Panc1 (cell line): ENCODE results near the gene TMEM203. TPM values are rescaled to one million over a fixed set of nuclear protein-coding genes. Genes with fewer than 3 reads are reported as not detected.

Experiments used
- ATAC-seq: fragments of 200-7000 bp; cut with Tn5 transposase; 2 replicates; pipeline ENCODE4 v1.9.1; 2020; ENCODE audit warnings: mild to moderate bottlenecking, moderate library complexity
- BruUV-seq: library from RNA; stranded (reverse); fragments of 400-500 nt; replicated peaks from 2 replicates; lab custom pipeline; 2021; lab: Mats Ljungman, UMichigan
- CTCF ChIA-PET: fragments of 300-600 bp; sonication (Branson Sonifier 250); formaldehyde crosslinking; loops from one replicate; lab custom pipeline; 2022; ENCODE audit warnings: antibody characterized with exemption; lab: Charles Lee
- POLR2A ChIA-PET: fragments of 300-600 bp; sonication (Branson Sonifier 250); formaldehyde crosslinking; loops from one replicate; lab custom pipeline; 2022; ENCODE audit warnings: antibody characterized with exemption; lab: Charles Lee
- DNase-seq: peaks from one replicate; pipeline ENCODE4 v3.0.0-alpha.2; 2010; ENCODE audit warnings: low read depth, low spot score
- H3K27ac ChIP-seq: 2 replicates; pipeline ENCODE4 v1.5.1; 2011; ENCODE audit warnings: mild to moderate bottlenecking, low read length, inconsistent platforms
- H3K27me3 ChIP-seq: fragments of 200-500 bp; sonication (Bioruptor generic); 2 replicates; pipeline ENCODE4 v1.6.0; 2014; ENCODE audit warnings: low read length, inconsistent platforms; ENCODE audit not compliant: control insufficient read depth, insufficient read depth
- H3K36me3 ChIP-seq: fragments of 200-500 bp; sonication (Bioruptor generic); 2 replicates; pipeline ENCODE4 v1.5.1; 2014; ENCODE audit warnings: inconsistent platforms, mild to moderate bottlenecking, low read length, moderate library complexity; ENCODE audit not compliant: control insufficient read depth, insufficient read depth
- H3K4me1 ChIP-seq: 2 replicates; pipeline ENCODE4 v1.5.1; 2011; ENCODE audit warnings: inconsistent platforms, mild to moderate bottlenecking, low read length, moderate library complexity; ENCODE audit not compliant: control insufficient read depth, insufficient read depth
- H3K4me3 ChIP-seq, 2 experiments: 2 replicates each; pipeline ENCODE4 v1.5.1; 2011 to 2012; ENCODE audit warnings: low read depth in 2 of 2, low read length in 2 of 2, mild to moderate bottlenecking in 2 of 2, inconsistent platforms in 1 of 2, moderate library complexity in 1 of 2
- H3K9me3 ChIP-seq: fragments of 200-500 bp; sonication (Bioruptor generic); 2 replicates; pipeline ENCODE4 v1.5.1; 2014; ENCODE audit warnings: low read depth, mild to moderate bottlenecking, inconsistent platforms, low read length, moderate library complexity; ENCODE audit not compliant: control insufficient read depth, insufficient read depth
- POLR2AphosphoS5 ChIP-seq: IDR thresholded peaks from 2 replicates; pipeline ENCODE4 v1.6.1; 2012; ENCODE audit warnings: mild to moderate bottlenecking, low read depth, low read length, moderate library complexity
- SIN3A ChIP-seq: IDR thresholded peaks from 2 replicates; pipeline ENCODE4 v1.6.1; 2012; ENCODE audit warnings: low read depth, mild to moderate bottlenecking, low read length, moderate library complexity, borderline replicate concordance; ENCODE audit not compliant: insufficient read depth
- TCF7L2 ChIP-seq: IDR thresholded peaks from 2 replicates; pipeline ENCODE4 v1.6.1; 2011; ENCODE audit warnings: mild to moderate bottlenecking, low read depth, low read length, inconsistent platforms
- in situ Hi-C: cut with HindIII; loops from 2 replicates; pipeline ENCODE4 v1.10.0; 2016; ENCODE audit warnings: low sequenced_read_pairs, low pct_unique_long_range_greater_than_20kb
- intact Hi-C: fragments of 100-400 bp; cut with micrococcal nuclease; formaldehyde crosslinking; loops from one replicate; pipeline ENCODE4 v1.10.0; 2022; ENCODE audit not compliant: unreplicated experiment
- total RNA-seq: library from RNA; stranded (reverse); gene quantifications from one replicate; pipeline ENCODE4 v1.2.1, GENCODE V29; 2021; ENCODE audit not compliant: unreplicated experiment
- TF ChIP-seq, protein P1 (sequence below): fragments of 450-650 bp; IDR thresholded peaks from 2 replicates; pipeline ENCODE4 v1.5.1; 2017; ENCODE audit warnings: mild to moderate bottlenecking
- TF ChIP-seq, protein P2 (sequence below), 2 experiments: IDR thresholded peaks; 2 replicates each; pipeline ENCODE4 v1.6.1; 2011 to 2012; ENCODE audit warnings: low read depth in 2 of 2, control low read depth in 1 of 2, low read length in 1 of 2, mild to moderate bottlenecking in 1 of 2, moderate library complexity in 1 of 2; ENCODE audit not compliant: insufficient read depth in 1 of 2

TMEM203 gene
- total RNA-seq, 1 experiment from 2014 or later: 25.4 TPM

DNA sequence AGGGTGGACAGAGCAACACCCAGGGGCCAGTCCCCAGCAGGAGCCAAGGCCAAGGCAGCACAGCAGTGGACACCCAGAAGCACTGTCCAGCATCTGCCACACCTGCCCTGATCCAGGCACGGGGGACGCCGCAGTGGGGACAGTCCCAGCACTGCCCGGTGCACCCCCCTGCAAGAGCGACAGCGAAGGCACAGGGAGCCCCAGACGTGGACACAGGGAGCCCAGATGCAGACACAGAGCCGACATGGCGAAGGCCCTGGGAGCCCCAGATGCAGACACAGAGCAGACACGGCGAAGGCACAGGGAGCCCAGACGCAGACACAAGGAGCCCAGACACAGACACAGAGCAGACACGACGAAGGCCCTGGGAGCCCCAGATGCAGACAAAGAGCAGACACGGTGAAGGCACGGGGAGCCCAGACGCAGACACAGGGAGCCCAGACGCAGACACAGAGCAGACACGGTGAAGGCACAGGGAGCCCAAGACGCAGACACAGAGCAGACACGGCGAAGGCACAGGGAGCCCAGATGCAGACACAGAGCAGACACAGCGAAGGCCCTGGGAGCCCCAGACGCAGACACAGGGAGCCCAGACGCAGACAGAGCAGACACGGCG is 21.4 kb downstream of the TMEM203 start:
- DNase-seq (no peak), ATAC-seq (no peak)
- intact Hi-C loops (no loop called here), in situ Hi-C loops (no loop called here)
- no peak overlapping the region for H3K27ac ChIP-seq
- no peaks in the 10 kb centered on the region; the same call in 1 of the 2 replicates for H3K36me3 ChIP-seq
- H3K9me3 ChIP-seq: no peaks in the 10 kb centered on the region
- H3K4me3 ChIP-seq: no peak overlapping the region
- H3K27me3 ChIP-seq: no peaks in the 10 kb centered on the region
- H3K4me1 ChIP-seq: peaks cover 11% of the 10 kb centered on the region
- ChIA-PET CTCF (no interaction called here), POLR2A (no interaction called here)
- no peak for TF ChIP-seq TCF7L2
- TF ChIP-seq, protein P1, sequence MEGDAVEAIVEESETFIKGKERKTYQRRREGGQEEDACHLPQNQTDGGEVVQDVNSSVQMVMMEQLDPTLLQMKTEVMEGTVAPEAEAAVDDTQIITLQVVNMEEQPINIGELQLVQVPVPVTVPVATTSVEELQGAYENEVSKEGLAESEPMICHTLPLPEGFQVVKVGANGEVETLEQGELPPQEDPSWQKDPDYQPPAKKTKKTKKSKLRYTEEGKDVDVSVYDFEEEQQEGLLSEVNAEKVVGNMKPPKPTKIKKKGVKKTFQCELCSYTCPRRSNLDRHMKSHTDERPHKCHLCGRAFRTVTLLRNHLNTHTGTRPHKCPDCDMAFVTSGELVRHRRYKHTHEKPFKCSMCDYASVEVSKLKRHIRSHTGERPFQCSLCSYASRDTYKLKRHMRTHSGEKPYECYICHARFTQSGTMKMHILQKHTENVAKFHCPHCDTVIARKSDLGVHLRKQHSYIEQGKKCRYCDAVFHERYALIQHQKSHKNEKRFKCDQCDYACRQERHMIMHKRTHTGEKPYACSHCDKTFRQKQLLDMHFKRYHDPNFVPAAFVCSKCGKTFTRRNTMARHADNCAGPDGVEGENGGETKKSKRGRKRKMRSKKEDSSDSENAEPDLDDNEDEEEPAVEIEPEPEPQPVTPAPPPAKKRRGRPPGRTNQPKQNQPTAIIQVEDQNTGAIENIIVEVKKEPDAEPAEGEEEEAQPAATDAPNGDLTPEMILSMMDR: no peak
- TF ChIP-seq SIN3A: no peak
- TF ChIP-seq POLR2AphosphoS5: no peak
- TF ChIP-seq, protein P2, sequence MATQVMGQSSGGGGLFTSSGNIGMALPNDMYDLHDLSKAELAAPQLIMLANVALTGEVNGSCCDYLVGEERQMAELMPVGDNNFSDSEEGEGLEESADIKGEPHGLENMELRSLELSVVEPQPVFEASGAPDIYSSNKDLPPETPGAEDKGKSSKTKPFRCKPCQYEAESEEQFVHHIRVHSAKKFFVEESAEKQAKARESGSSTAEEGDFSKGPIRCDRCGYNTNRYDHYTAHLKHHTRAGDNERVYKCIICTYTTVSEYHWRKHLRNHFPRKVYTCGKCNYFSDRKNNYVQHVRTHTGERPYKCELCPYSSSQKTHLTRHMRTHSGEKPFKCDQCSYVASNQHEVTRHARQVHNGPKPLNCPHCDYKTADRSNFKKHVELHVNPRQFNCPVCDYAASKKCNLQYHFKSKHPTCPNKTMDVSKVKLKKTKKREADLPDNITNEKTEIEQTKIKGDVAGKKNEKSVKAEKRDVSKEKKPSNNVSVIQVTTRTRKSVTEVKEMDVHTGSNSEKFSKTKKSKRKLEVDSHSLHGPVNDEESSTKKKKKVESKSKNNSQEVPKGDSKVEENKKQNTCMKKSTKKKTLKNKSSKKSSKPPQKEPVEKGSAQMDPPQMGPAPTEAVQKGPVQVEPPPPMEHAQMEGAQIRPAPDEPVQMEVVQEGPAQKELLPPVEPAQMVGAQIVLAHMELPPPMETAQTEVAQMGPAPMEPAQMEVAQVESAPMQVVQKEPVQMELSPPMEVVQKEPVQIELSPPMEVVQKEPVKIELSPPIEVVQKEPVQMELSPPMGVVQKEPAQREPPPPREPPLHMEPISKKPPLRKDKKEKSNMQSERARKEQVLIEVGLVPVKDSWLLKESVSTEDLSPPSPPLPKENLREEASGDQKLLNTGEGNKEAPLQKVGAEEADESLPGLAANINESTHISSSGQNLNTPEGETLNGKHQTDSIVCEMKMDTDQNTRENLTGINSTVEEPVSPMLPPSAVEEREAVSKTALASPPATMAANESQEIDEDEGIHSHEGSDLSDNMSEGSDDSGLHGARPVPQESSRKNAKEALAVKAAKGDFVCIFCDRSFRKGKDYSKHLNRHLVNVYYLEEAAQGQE (IDR thresholded peaks at IDR 0.05; ENCODE audit: insufficient read depth in 1 of 2, low read depth in 2 of 2, low read length in 1 of 2): no peak
- no TSS peak for BruUV-seq

DNA sequence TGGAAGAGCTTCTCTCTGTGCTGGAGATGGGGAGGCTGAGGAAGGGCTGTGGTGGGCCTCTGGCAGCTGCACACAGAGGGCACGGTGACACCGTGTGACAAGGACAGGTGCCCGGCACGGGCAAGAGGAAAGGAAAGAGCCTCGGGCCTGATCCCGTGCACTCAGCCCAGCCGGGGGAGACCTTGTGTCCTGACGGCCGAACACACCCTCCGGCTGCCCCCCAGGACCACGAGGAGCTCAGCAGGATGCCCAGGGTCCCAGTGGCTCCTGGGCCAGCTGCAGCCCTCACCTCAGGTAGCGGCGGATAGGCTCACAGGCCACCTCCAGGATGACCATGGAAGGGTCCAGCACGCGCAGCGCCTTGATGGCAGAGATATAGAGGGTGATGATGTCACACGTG is 22.6 kb downstream of the TMEM203 start:
- CTCF ChIA-PET: no interaction called here
- H3K36me3 ChIP-seq: no peaks in the 10 kb centered on the region; the same call in 1 of the 2 replicates

More for the DNA sequence above, 22.6 kb downstream of the TMEM203 start:
- Histone ChIP-seq H3K27me3 (no peaks in the 10 kb centered on the region), H3K27ac (no peak overlapping the region), H3K9me3 (no peaks in the 10 kb centered on the region), H3K4me1 (peaks cover 11% of the 10 kb centered on the region), H3K4me3 (no peak overlapping the region)
- in situ Hi-C loops (no loop called here), intact Hi-C loops (no loop called here)
- TF ChIP-seq, protein P2 (IDR thresholded peaks at IDR 0.05; ENCODE audit: insufficient read depth in 1 of 2, low read depth in 2 of 2, low read length in 1 of 2): no peak
- TF ChIP-seq, protein P1: no peak
- TF ChIP-seq POLR2AphosphoS5 (no peak), SIN3A (no peak), TCF7L2 (no peak)
- ATAC-seq (no peak), DNase-seq (no peak)
- POLR2A ChIA-PET: no interaction called here
- no TSS peak for BruUV-seq
